Fibroblast of lung (primary cell): ENCODE measurements around the gene SLC35F3. TPM values are rescaled to one million over a fixed set of nuclear protein-coding genes. Genes with fewer than 3 reads are reported as not detected.
A peak's percentile ranks its signal among the peaks of the same experiment; 100 is the strongest.

Experiments used
- DNase-seq, 2 donors: peaks; one replicate each; pipeline versions ENCODE4 v3.0.0 to v3.0.0-alpha.2; 2010; ENCODE audit warnings: low read depth in 2 of 2
- H2AFZ ChIP-seq: 2 replicates; pipeline ENCODE4 v1.5.1; 2012; ENCODE audit warnings: low read length, control low read depth, inconsistent platforms
- H3K27ac ChIP-seq: 2 replicates; pipeline ENCODE4 v1.5.1; 2011; ENCODE audit warnings: low read length, control low read depth; ENCODE audit not compliant: insufficient read depth
- H3K27me3 ChIP-seq: 2 replicates; pipeline ENCODE4 v1.5.1; 2011; ENCODE audit warnings: mild to moderate bottlenecking, low read length; ENCODE audit not compliant: control insufficient read depth, insufficient read depth
- H3K36me3 ChIP-seq: 2 replicates; pipeline ENCODE4 v1.5.1; 2011; ENCODE audit warnings: low read length; ENCODE audit not compliant: control insufficient read depth, insufficient read depth
- H3K4me1 ChIP-seq: 2 replicates; pipeline ENCODE4 v1.5.1; 2011; ENCODE audit warnings: low read length; ENCODE audit not compliant: control insufficient read depth, insufficient read depth; ENCODE audit errors: extremely low read depth
- H3K4me2 ChIP-seq: 2 replicates; pipeline ENCODE4 v1.5.1; 2011; ENCODE audit warnings: low read length, control low read depth; ENCODE audit not compliant: insufficient read depth; ENCODE audit errors: extremely low read depth
- H3K4me3 ChIP-seq, 4 experiments: fragments of 200-600 bp in 1 of 4; sonication (generic) in 1 of 4; replicated peaks in 1 of 4; 2 replicates each; pipeline ENCODE4 v1.5.1; 2011 to 2016; ENCODE audit warnings: low read length in 4 of 4, low read depth in 3 of 4, mild to moderate bottlenecking in 3 of 4, control low read depth in 2 of 4, inconsistent platforms in 1 of 4, mixed read lengths in 1 of 4; ENCODE audit not compliant: insufficient read depth in 1 of 4; ENCODE audit errors: control extremely low read depth in 1 of 4
- H3K79me2 ChIP-seq: 2 replicates; pipeline ENCODE4 v1.5.1; 2012; ENCODE audit warnings: mild to moderate bottlenecking, low read length, inconsistent platforms; ENCODE audit not compliant: control insufficient read depth, insufficient read depth
- H3K9ac ChIP-seq: 2 replicates; pipeline ENCODE4 v1.5.1; 2011; ENCODE audit warnings: mild to moderate bottlenecking, low read length, control low read depth; ENCODE audit not compliant: insufficient read depth
- H3K9me3 ChIP-seq: 2 replicates; pipeline ENCODE4 v1.5.1; 2012; ENCODE audit warnings: low read depth, low read length; ENCODE audit not compliant: control insufficient read depth, insufficient read depth
- H4K20me1 ChIP-seq: 2 replicates; pipeline ENCODE4 v1.5.1; 2011; ENCODE audit warnings: low read length; ENCODE audit not compliant: control insufficient read depth, insufficient read depth; ENCODE audit errors: extremely low read depth
- CTCF ChIP-seq, 2 donors: IDR thresholded peaks in 1 of 2; conservative IDR thresholded peaks in 1 of 2; 1 replicate in 1 of 2; 2 replicates in 1 of 2; pipeline ENCODE4 v1.5.1; 2011 to 2012; ENCODE audit warnings: low read length in 2 of 2, control low read depth in 1 of 2, inconsistent platforms in 1 of 2, low read depth in 1 of 2, mild to moderate bottlenecking in 1 of 2
- EZH2 ChIP-seq: IDR thresholded peaks from 2 replicates; pipeline ENCODE4 v1.5.1; 2012; ENCODE audit warnings: low read length, control low read depth, mild to moderate bottlenecking; ENCODE audit errors: missing control alignments
- polyA plus RNA-seq, 2 donors: library from polyadenylated mRNA; depleted of rRNA in 1 of 2; stranded (reverse) in 1 of 2; unstranded in 1 of 2; fragments of >200 nt; gene quantifications; 2 replicates each; pipeline ENCODE4 v1.2.1, GENCODE V29; 2011 to 2012; ENCODE audit warnings: missing spikeins in 1 of 2
- total RNA-seq: library from RNA; depleted of rRNA; stranded (reverse); fragments of >200 nt; gene quantifications from 2 replicates; pipeline ENCODE4 v1.2.1, GENCODE V29; 2014

Gene SLC35F3
- total and polyA plus RNA-seq, 2 donors (not counting 1 experiment from before 2014, with no cell fraction given) = not detected

GRCh38 chr1:234107416-234108021, 203.0 kb downstream of the SLC35F3 start:
- Histone ChIP-seq H3K36me3 (no peaks in the 10 kb centered on the region), H3K9me3 (no peaks in the 10 kb centered on the region), H3K4me3 (no peak overlapping the region), H3K4me1 (no peaks in the 10 kb centered on the region), H2AFZ (no peak overlapping the region), H3K27ac (no peak overlapping the region), H3K9ac (no peak overlapping the region), H3K79me2 (no peaks in the 10 kb centered on the region), H4K20me1 (no peaks in the 10 kb centered on the region), H3K4me2 (no peak overlapping the region), H3K27me3 (no peaks in the 10 kb centered on the region)
- TF ChIP-seq CTCF (conservative IDR thresholded peaks at IDR 0.05 in 1 of 2, IDR thresholded peaks at IDR 0.05 in 1 of 2; ENCODE audit: low read depth in 1 of 2, low read length in 2 of 2) (no peak), EZH2 (no peak)
- no peak for DNase-seq

- Histone ChIP-seq H3K4me1 (no peaks in the 10 kb centered on the region), H4K20me1 (no peaks in the 10 kb centered on the region), H3K79me2 (no peaks in the 10 kb centered on the region), H3K36me3 (no peaks in the 10 kb centered on the region), H3K4me2 (no peak overlapping the region), H2AFZ (no peak overlapping the region), H3K27ac (no peak overlapping the region), H3K4me3 (no peak overlapping the region), H3K9ac (no peak overlapping the region), H3K27me3 (no peaks in the 10 kb centered on the region), H3K9me3 (no peaks in the 10 kb centered on the region)
- peak in 1 of 2 donors; percentile 66 for DNase-seq
- TF ChIP-seq EZH2 = no peak
- TF ChIP-seq CTCF (conservative IDR thresholded peaks at IDR 0.05 in 1 of 2, IDR thresholded peaks at IDR 0.05 in 1 of 2; ENCODE audit: low read depth in 1 of 2, low read length in 2 of 2) = no peak
These were observed 204.4 kb downstream of the SLC35F3 start for GRCh38 chr1:234108921-234109320.

GRCh38 chr1:234109840-234110239, 205.4 kb downstream of the SLC35F3 start:
- no peaks in the 10 kb centered on the region for H3K27me3 ChIP-seq
- no peak for TF ChIP-seq EZH2
- TF ChIP-seq CTCF (conservative IDR thresholded peaks at IDR 0.05 in 1 of 2, IDR thresholded peaks at IDR 0.05 in 1 of 2; ENCODE audit: low read depth in 1 of 2, low read length in 2 of 2) = no peak
- H3K4me2 ChIP-seq = no peak overlapping the region
- H3K36me3 ChIP-seq = no peaks in the 10 kb centered on the region
- H4K20me1 ChIP-seq = no peaks in the 10 kb centered on the region
- no peak overlapping the region for H3K4me3 ChIP-seq
- H3K27ac ChIP-seq = no peak overlapping the region
- no peaks in the 10 kb centered on the region for H3K79me2 ChIP-seq
- no peak overlapping the region for H2AFZ ChIP-seq
- DNase-seq = no peak
- no peaks in the 10 kb centered on the region for H3K9me3 ChIP-seq
- no peaks in the 10 kb centered on the region for H3K4me1 ChIP-seq
- H3K9ac ChIP-seq = no peak overlapping the region
